Ishikawa (cell line): ENCODE results near the gene CCDC88C.

Experiments used
- CEBPB ChIP-seq: IDR thresholded peaks from 2 replicates; pipeline ENCODE4 v1.6.1; 2012
- CREB1 ChIP-seq: IDR thresholded peaks from 2 replicates; pipeline ENCODE4 v1.6.1; 2012; ENCODE audit warnings: low read depth
- EGR1 ChIP-seq: IDR thresholded peaks from 2 replicates; pipeline ENCODE4 v1.6.1; 2012
- EP300 ChIP-seq: IDR thresholded peaks from 2 replicates; pipeline ENCODE4 v1.6.1; 2012; ENCODE audit warnings: borderline replicate concordance
- MAX ChIP-seq: IDR thresholded peaks from 2 replicates; pipeline ENCODE4 v1.6.1; 2012
- NFIC ChIP-seq: IDR thresholded peaks from 2 replicates; pipeline ENCODE4 v1.6.1; 2012
- RAD21 ChIP-seq: IDR thresholded peaks from 2 replicates; pipeline ENCODE4 v1.6.1; 2012; ENCODE audit warnings: low read depth
- REST ChIP-seq: IDR thresholded peaks from 2 replicates; pipeline ENCODE4 v1.6.1; 2012; ENCODE audit warnings: low read depth, mild to moderate bottlenecking
- TAF1 ChIP-seq: IDR thresholded peaks from 2 replicates; pipeline ENCODE4 v1.6.1; 2012; ENCODE audit warnings: low read depth, mild to moderate bottlenecking
- TCF12 ChIP-seq: IDR thresholded peaks from 2 replicates; pipeline ENCODE4 v1.6.1; 2012; ENCODE audit warnings: low read depth
- TEAD4 ChIP-seq: IDR thresholded peaks from 2 replicates; pipeline ENCODE4 v1.6.1; 2012
- USF1 ChIP-seq: IDR thresholded peaks from 2 replicates; pipeline ENCODE4 v1.6.1; 2012
- YY1 ChIP-seq: IDR thresholded peaks from 2 replicates; pipeline ENCODE4 v1.6.1; 2012; ENCODE audit warnings: low read depth
- ZBTB7A ChIP-seq: IDR thresholded peaks from 2 replicates; pipeline ENCODE4 v1.6.1; 2012; ENCODE audit warnings: low read depth

GRCh38 chr14:91354979-91355685, 62.5 kb downstream of the CCDC88C start:
- TF ChIP-seq CEBPB = no peak
- TF ChIP-seq RAD21 = peak; percentile 17; the same call in 1 of the 2 replicates
- no peak for TF ChIP-seq EP300
- no peak for TF ChIP-seq TCF12
- TF ChIP-seq REST = no peak
- TF ChIP-seq YY1 = no peak
- TF ChIP-seq TAF1 = no peak
- no peak for TF ChIP-seq CREB1
- no peak for TF ChIP-seq MAX
- TF ChIP-seq NFIC = no peak
- TF ChIP-seq USF1 = no peak
- no peak for TF ChIP-seq EGR1
- no peak for TF ChIP-seq ZBTB7A
- no peak for TF ChIP-seq TEAD4
